Adrenal gland (tissue), 5 donors: ENCODE data around the gene CNTN5.

Experiments used
- POLR2A ChIP-seq, 2 donors: fragments of 450-650 bp; IDR thresholded peaks; one replicate each; pipeline ENCODE4 v1.6.1; 2017; ENCODE audit warnings: antibody characterized with exemption in 2 of 2, mild to moderate bottlenecking in 2 of 2, moderate library complexity in 1 of 2
- TF ChIP-seq, protein P1 (sequence below), 6 experiments: fragments of 450-650 bp in 4 of 6; fragments of 200-600 bp in 2 of 6; sonication (generic) in 1 of 6; IDR thresholded peaks; 1 replicate in 5 of 6; 2 replicates in 1 of 6; pipeline versions ENCODE4 v1.5.1 to v1.8.0; 2016 to 2021; ENCODE audit warnings: antibody characterized with exemption in 6 of 6, mild to moderate bottlenecking in 2 of 6, moderate library complexity in 1 of 6
- donor health status: DM: no; HTN: no; CAD: no.

DNA sequence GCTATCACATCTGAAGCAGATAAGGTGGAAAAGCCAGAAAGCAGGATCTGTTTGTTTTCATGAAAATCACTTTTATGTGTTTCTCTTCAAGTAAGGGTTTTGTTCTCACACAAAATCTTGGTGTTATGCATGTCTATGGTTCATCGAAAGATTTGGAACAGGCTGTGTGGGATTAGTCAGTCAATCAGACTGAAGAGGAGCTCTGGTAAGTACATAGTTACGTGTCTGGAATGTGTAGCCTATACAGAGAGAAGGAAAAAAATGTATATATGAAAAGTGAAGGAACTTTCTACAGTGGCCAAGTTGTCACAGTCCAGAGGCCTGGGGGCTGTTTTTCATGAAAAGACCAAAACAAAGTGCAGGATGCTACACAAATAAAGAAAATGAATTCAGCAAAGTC is 156.7 kb downstream of the CNTN5 start:
- no peak for TF ChIP-seq POLR2A (IDR thresholded peaks at IDR 0.05)
- TF ChIP-seq, protein P1, sequence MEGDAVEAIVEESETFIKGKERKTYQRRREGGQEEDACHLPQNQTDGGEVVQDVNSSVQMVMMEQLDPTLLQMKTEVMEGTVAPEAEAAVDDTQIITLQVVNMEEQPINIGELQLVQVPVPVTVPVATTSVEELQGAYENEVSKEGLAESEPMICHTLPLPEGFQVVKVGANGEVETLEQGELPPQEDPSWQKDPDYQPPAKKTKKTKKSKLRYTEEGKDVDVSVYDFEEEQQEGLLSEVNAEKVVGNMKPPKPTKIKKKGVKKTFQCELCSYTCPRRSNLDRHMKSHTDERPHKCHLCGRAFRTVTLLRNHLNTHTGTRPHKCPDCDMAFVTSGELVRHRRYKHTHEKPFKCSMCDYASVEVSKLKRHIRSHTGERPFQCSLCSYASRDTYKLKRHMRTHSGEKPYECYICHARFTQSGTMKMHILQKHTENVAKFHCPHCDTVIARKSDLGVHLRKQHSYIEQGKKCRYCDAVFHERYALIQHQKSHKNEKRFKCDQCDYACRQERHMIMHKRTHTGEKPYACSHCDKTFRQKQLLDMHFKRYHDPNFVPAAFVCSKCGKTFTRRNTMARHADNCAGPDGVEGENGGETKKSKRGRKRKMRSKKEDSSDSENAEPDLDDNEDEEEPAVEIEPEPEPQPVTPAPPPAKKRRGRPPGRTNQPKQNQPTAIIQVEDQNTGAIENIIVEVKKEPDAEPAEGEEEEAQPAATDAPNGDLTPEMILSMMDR (IDR thresholded peaks at IDR 0.05) = no peak
